Neural crest cell (in vitro differentiated cells): Measurements from ENCODE around the gene PGP. TPM values are rescaled to one million over a fixed set of nuclear protein-coding genes. Genes with fewer than 3 reads are reported as not detected.

Experiments used
- DNase-seq: peaks from one replicate; pipeline ENCODE4 v3.0.0; 2021; ENCODE audit warnings: low read depth, mixed read lengths, low spot score
- H3K27ac Mint-ChIP-seq: one replicate; pipeline ENCODE4 v1.8.0; 2021; ENCODE audit warnings: mild to moderate bottlenecking, mixed read lengths; ENCODE audit not compliant: unreplicated experiment
- H3K27me3 Mint-ChIP-seq: 2 replicates; pipeline ENCODE4 v1.8.0; 2021; ENCODE audit warnings: low read depth, mild to moderate bottlenecking, mixed read lengths
- H3K36me3 Mint-ChIP-seq: 2 replicates; pipeline ENCODE4 v1.8.0; 2021; ENCODE audit warnings: low read depth, mild to moderate bottlenecking, mixed read lengths
- H3K4me1 Mint-ChIP-seq: 2 replicates; pipeline ENCODE4 v1.8.0; 2021; ENCODE audit warnings: mixed read lengths
- H3K4me3 Mint-ChIP-seq: one replicate; pipeline ENCODE4 v1.8.0; 2021; ENCODE audit warnings: mild to moderate bottlenecking, mixed read lengths
- H3K9me3 Mint-ChIP-seq: 2 replicates; pipeline ENCODE4 v1.8.0; 2021; ENCODE audit warnings: mixed read lengths
- total RNA-seq: library from RNA; stranded (reverse); gene quantifications from 2 replicates; pipeline ENCODE4 v1.2.1, GENCODE V29; 2021
- TF ChIP-seq, protein P1 (sequence below): fragments of 200-600 bp; sonication (generic); conservative IDR thresholded peaks from 2 replicates; pipeline ENCODE4 v1.5.0; 2021; ENCODE audit warnings: antibody characterized with exemption, mild to moderate bottlenecking

Gene PGP
- total RNA-seq, 1 donor from 2014 or later, result 50.2 TPM

DNA sequence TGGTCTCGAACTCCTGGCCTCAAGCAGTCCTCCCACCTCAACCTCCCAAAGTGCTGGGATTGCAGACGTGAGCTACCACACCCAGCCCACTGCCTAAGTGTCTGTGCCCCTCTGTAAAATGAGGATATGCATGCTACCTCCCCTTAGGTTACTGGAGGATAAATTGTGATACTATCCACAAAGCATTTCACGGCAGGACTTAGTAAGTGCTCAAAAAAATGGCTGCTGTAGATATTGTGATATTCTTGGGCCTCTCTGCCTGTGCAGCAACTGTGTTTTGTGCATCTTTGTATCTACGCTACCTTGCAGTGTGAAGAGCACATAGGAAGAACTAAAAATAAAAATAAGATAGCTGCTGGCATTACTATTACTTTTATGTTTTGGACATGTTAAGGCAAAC is 16.4 kb downstream of the PGP start:
- H3K9me3 Mint-ChIP-seq, result no peaks in the 10 kb centered on the region
- H3K4me1 Mint-ChIP-seq, result peaks cover 6% of the 10 kb centered on the region
- H3K36me3 Mint-ChIP-seq, result no peaks in the 10 kb centered on the region
- no peak for DNase-seq
- H3K27ac Mint-ChIP-seq, result no peak overlapping the region
- TF ChIP-seq, protein P1, sequence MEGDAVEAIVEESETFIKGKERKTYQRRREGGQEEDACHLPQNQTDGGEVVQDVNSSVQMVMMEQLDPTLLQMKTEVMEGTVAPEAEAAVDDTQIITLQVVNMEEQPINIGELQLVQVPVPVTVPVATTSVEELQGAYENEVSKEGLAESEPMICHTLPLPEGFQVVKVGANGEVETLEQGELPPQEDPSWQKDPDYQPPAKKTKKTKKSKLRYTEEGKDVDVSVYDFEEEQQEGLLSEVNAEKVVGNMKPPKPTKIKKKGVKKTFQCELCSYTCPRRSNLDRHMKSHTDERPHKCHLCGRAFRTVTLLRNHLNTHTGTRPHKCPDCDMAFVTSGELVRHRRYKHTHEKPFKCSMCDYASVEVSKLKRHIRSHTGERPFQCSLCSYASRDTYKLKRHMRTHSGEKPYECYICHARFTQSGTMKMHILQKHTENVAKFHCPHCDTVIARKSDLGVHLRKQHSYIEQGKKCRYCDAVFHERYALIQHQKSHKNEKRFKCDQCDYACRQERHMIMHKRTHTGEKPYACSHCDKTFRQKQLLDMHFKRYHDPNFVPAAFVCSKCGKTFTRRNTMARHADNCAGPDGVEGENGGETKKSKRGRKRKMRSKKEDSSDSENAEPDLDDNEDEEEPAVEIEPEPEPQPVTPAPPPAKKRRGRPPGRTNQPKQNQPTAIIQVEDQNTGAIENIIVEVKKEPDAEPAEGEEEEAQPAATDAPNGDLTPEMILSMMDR, result no peak
- H3K27me3 Mint-ChIP-seq, result peaks cover 31% of the 10 kb centered on the region
- H3K4me3 Mint-ChIP-seq, result peak overlapping the region; percentile 81

DNA sequence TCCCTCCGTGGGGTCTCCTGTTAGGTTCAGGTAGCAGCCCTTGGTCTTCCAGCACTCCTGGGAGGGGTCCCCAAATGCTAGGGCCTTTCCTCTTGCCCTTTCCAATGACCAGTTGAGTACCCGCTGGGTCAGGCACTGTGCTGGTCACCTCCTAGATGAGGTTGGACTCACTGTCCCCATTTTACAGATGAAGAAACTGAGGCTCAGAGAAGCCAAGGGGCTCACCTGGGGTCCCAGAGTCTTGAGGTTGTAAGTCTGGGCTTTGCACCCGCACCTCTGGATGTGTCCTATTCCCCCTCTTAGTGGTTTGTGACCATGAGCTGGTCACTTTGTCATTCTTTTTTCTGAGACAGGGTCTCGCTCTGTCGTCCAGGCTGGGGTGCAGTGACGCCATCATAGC is 16.9 kb downstream of the PGP start:
- H3K27ac Mint-ChIP-seq, result no peak overlapping the region
- TF ChIP-seq, protein P1, result no peak
- peaks cover 6% of the 10 kb centered on the region for H3K4me1 Mint-ChIP-seq
- H3K36me3 Mint-ChIP-seq, result no peaks in the 10 kb centered on the region
- peak overlapping the region; percentile 81 for H3K4me3 Mint-ChIP-seq
- no peak for DNase-seq
- H3K27me3 Mint-ChIP-seq, result peaks cover 31% of the 10 kb centered on the region
- H3K9me3 Mint-ChIP-seq, result no peaks in the 10 kb centered on the region

DNA sequence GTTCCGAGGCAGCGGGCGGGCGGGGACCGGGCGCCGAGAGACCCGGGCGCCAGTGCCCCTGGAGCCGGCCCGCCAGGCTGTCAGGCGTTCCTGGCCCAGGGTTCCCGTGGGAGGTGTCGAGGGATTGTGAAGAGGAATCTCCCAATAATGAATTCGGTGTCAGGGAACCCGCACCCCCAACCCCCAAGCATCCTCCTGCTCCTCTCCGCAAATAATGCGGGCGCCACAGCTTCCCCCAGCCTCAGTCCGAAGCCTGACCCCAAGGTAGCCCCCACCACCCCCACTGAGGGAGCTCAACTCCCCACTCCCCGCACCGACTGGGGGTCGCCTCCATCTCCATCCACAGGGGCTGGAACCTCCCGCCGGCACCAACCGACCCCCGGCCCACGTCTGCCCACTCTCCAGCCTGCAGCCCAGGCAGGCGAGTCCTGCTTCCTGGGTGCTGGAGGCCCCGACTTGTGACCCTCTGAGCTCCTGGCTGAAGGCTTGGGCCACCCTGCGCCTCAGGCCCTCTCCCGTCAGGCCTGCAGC is 17.6 kb downstream of the PGP start:
- H3K4me3 Mint-ChIP-seq, result peak overlapping the region; percentile 81
- H3K27ac Mint-ChIP-seq, result no peak overlapping the region
- TF ChIP-seq, protein P1, result no peak
- no peaks in the 10 kb centered on the region for H3K36me3 Mint-ChIP-seq
- peaks cover 10% of the 10 kb centered on the region for H3K4me1 Mint-ChIP-seq
- no peak for DNase-seq
- no peaks in the 10 kb centered on the region for H3K9me3 Mint-ChIP-seq
- peaks cover 29% of the 10 kb centered on the region for H3K27me3 Mint-ChIP-seq

DNA sequence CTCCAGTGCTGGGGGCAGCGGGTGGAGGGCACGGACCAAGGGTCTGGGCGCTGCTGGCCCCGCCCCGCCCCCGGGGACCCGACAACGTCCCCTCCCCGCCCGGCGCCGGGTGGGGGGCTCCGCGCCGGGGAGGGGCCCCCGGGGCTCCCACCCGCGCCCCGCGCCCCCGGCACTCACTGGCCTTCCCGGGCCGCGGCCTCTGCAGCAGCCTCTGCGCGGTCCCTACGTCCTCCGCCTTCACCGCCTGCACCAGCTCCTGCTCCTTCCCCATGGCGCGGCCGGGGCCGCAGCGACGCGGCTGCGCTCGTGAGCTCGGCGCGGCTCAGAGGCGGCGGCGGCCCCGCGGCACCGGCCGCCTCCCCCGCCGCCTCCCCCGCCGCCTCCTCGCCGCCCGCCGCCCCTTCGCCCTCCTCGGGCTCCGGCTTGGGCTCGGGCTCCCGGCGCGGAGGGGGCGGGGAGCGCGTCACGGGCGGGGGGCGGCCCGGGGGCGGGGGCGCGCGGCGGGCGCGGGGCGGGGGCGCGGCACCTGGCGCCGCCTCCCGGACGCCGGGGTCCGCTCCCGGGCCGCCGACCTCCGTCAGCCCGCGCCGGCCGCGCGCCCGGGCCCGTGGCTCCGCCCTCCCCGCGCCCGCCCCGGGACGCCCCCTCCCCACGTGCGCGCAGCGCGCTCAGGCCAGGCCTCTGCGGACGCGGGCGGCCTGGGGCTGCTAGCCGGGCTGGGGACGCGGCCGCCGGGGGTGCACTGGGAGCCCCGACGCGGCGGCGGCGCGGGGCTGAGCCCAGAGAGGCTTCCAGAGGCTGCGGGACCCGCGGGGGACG is 18.3 kb downstream of the PGP start, which contains the start of gene CASKIN1:
Gene CASKIN1, minus strand, starts transcription at position 444 of the 819 bp plus-strand sequence. Its CDS starts 173 bp downstream, at position 271.
- peaks cover 14% of the 10 kb centered on the region for H3K4me1 Mint-ChIP-seq
- DNase-seq, result no peak
- H3K9me3 Mint-ChIP-seq, result no peaks in the 10 kb centered on the region
- peak within 1 kb of the TSS; percentile 71 for H3K27ac Mint-ChIP-seq
- peak within 1 kb of the TSS; percentile 81 for H3K4me3 Mint-ChIP-seq
- TF ChIP-seq, protein P1, result no peak
- no peaks in the 10 kb centered on the region for H3K36me3 Mint-ChIP-seq
- H3K27me3 Mint-ChIP-seq, result peaks cover 29% of the 10 kb centered on the region

DNA sequence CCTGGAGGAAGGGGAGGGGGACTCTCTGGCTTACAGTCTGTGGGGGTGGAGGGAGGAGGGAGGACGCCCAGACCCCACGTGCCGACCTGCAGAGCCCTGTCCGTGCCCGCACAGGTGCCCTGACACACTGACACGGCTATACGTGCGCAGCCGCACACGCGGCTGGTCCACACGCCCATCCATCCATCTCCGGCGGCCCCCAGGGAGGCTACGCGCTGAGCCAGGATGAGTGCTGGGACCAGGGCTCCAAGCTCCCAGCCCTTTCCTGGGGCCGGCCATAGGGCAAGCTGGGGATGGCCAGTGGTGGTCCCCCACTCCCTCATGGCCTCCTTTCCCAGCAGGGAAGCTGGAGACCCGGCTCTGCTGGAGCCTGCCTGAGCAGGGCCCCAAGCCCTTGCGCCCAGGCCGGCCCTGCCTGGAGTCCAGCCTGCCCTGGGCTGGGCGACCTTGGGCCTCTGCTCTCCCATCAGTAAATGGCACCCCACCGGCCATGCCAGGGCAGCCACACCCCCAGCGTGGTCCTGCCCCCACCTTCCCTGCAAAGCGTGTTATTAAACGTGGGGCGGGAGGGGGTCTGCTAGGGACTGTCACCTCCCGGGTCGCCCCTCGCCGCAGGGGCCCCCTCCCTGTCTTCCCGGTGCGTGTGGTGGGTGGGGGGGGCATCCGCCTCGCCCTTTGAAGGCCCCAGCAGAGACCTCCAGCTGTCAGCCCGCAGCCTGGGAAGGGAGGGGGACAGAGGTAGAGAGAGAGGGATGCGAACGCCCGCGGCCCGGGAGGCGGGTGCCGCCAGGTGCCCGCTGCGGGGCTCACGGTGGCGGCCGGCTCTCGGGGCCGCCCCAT is 19.1 kb downstream of the PGP start:
- Mint-ChIP-seq H3K4me1 (peaks cover 14% of the 10 kb centered on the region), H3K36me3 (no peaks in the 10 kb centered on the region), H3K27ac (no peak overlapping the region), H3K4me3 (peak overlapping the region; percentile 73), H3K27me3 (peaks cover 26% of the 10 kb centered on the region), H3K9me3 (no peaks in the 10 kb centered on the region)
- TF ChIP-seq, protein P1, result no peak
- no peak for DNase-seq
